ENCODE data around the gene GALNT13.
A peak's percentile ranks its signal among the peaks of the same experiment; 100 is the strongest.

Gene GALNT13

GRCh38 chr2:153872311-153873051 lies 759 bp downstream of the GALNT13 start:
- no peak overlapping the region for H3K4ac ChIP-seq (ENCODE audit: low read length)
- no peak overlapping the region for H2BK15ac ChIP-seq (ENCODE audit: low read length)
- DNase-seq (ENCODE audit: low spot score), result no peak
- no peak overlapping the region for H2BK120ac ChIP-seq (ENCODE audit: low read depth, low read length)
- peak overlapping the region; percentile 78 for H3K4me2 ChIP-seq (ENCODE audit: insufficient read depth, low read length, poor library complexity, severe bottlenecking)
- H3K14ac ChIP-seq (ENCODE audit: low read length), result no peak overlapping the region
- H3K18ac ChIP-seq (ENCODE audit: low read length), result peak overlapping the region; percentile 45
- no peak overlapping the region for H2BK5ac ChIP-seq (ENCODE audit: low read length)
- H4K91ac ChIP-seq (ENCODE audit: low read depth, low read length, poor library complexity), result no peak overlapping the region
- H4K8ac ChIP-seq (ENCODE audit: low read depth, low read length), result no peak overlapping the region
- H2AK5ac ChIP-seq (ENCODE audit: low read depth, low read length), result no peak overlapping the region
- WGBS, 2 donors (ENCODE audit: extremely low coverage in 2 of 2, insufficient read length in 2 of 2, insufficient replicate concordance in 1 of 2), result no CpG with 5 or more reads among the region's 56 CpGs
- H3K27me3 ChIP-seq (ENCODE audit: control insufficient read depth in 3 of 3, insufficient read depth in 3 of 3, low read depth in 1 of 3, low read length in 3 of 3), result peaks cover 5 to 28% (median 7%) of the 10 kb centered on the region in 3 experiments
- H3K9me3 ChIP-seq (replicated peaks in 1 of 2; ENCODE audit: control insufficient read depth in 2 of 2, insufficient read depth in 1 of 2, low read depth in 1 of 2, low read length in 2 of 2), result no peaks in the 10 kb centered on the region
- H2AFZ ChIP-seq (ENCODE audit: low read length), result peak overlapping the region; percentile 99
- no peak overlapping the region for H3K27ac ChIP-seq (replicated peaks; ENCODE audit: low read length)
- H3K36me3 ChIP-seq (replicated peaks in 1 of 2; ENCODE audit: control insufficient read depth in 2 of 2, insufficient read depth in 2 of 2, low read length in 2 of 2), result no peaks in the 10 kb centered on the region
- H2BK12ac ChIP-seq (ENCODE audit: low read length), result no peak overlapping the region
- peak overlapping the region; percentile 60 for H3K9ac ChIP-seq (ENCODE audit: low read depth, low read length, poor library complexity)
- peaks cover 0 to 4% of the 10 kb centered on the region in 2 donors for H3K4me1 ChIP-seq (ENCODE audit: control insufficient read depth in 2 of 2, insufficient read depth in 1 of 2, low read depth in 1 of 2, low read length in 2 of 2)
- no peaks in the 10 kb centered on the region for H3K79me1 ChIP-seq (ENCODE audit: low read depth, low read length)
- peak overlapping the region; percentile 62 to 86 for H3K4me3 ChIP-seq (ENCODE audit: low read length in 2 of 2)
- H3K23ac ChIP-seq (ENCODE audit: low read depth, low read length, poor library complexity), result no peak overlapping the region

DNA sequence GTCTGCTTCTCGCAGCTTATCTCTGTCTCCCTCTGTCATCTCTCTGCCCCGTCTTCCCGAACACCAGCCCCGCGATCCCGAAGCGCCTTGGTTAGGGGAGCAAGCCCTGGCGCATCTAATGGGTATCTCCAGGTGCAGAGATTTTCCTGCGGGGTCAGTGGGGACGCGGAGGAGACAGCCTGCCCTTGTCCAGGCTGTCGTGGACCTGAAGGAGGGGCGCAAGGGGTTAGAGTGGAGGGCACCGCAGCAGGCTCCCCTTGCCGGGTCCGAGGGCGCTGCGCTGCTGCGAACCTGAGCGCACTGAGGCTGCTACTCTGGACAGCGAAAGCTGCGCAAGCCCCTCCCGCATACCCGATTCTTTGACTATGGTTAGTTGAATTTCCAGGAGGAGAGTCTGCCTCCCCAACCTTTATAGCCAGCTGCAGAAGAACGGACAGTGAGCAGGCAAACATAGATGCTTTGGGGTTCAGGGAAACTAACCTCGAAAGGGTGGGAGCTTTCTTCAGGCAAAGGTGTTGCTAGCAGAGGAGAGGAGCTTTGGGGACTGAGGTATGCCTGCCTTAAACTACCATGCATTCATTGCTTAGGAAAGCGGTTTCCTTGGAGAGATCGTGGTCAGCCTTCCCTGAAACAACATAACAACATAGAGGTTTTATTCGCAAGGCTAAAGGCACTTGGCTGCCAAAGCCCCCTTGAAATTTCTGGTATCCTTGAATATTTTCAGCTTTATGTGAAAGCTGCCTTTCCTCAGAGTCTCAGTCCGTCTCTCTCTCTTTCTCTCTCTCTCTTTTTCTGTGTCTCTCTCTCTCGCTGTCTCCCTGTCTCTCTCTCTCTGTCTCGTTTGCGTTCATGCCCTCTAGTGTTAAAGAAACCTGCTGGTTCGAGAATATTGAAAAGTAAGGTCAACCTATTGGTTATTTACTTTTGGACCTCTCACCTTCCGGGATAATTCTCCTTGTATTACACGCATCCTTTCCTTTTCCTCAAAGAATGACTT lies 1.6 kb downstream of the GALNT13 start:
- H3K4ac ChIP-seq (ENCODE audit: low read length), result no peak overlapping the region
- H2AK5ac ChIP-seq (ENCODE audit: low read depth, low read length), result no peak overlapping the region
- peak overlapping the region; percentile 32 for H3K23ac ChIP-seq (ENCODE audit: low read depth, low read length, poor library complexity)
- no peak overlapping the region for H4K8ac ChIP-seq (ENCODE audit: low read depth, low read length)
- peaks cover 0 to 4% of the 10 kb centered on the region in 2 donors for H3K4me1 ChIP-seq (ENCODE audit: control insufficient read depth in 2 of 2, insufficient read depth in 1 of 2, low read depth in 1 of 2, low read length in 2 of 2)
- H3K36me3 ChIP-seq (replicated peaks in 1 of 2; ENCODE audit: control insufficient read depth in 2 of 2, insufficient read depth in 2 of 2, low read length in 2 of 2), result no peaks in the 10 kb centered on the region
- H3K4me3 ChIP-seq (ENCODE audit: low read length in 2 of 2), result peak overlapping the region; percentile 59 to 62
- H3K27me3 ChIP-seq (ENCODE audit: control insufficient read depth in 3 of 3, insufficient read depth in 3 of 3, low read depth in 1 of 3, low read length in 3 of 3), result peaks cover 5 to 28% (median 7%) of the 10 kb centered on the region in 3 experiments
- H4K91ac ChIP-seq (ENCODE audit: low read depth, low read length, poor library complexity), result no peak overlapping the region
- peak overlapping the region; percentile 99 for H2AFZ ChIP-seq (ENCODE audit: low read length)
- peak overlapping the region; percentile 78 for H3K4me2 ChIP-seq (ENCODE audit: insufficient read depth, low read length, poor library complexity, severe bottlenecking)
- no peaks in the 10 kb centered on the region for H3K79me1 ChIP-seq (ENCODE audit: low read depth, low read length)
- H2BK15ac ChIP-seq (ENCODE audit: low read length), result no peak overlapping the region
- H2BK5ac ChIP-seq (ENCODE audit: low read length), result no peak overlapping the region
- no peak overlapping the region for H3K9ac ChIP-seq (ENCODE audit: low read depth, low read length, poor library complexity)
- no peak for DNase-seq (ENCODE audit: low spot score)
- H3K14ac ChIP-seq (ENCODE audit: low read length), result no peak overlapping the region
- H3K27ac ChIP-seq (replicated peaks; ENCODE audit: low read length), result no peak overlapping the region
- H3K18ac ChIP-seq (ENCODE audit: low read length), result no peak overlapping the region
- no peaks in the 10 kb centered on the region for H3K9me3 ChIP-seq (replicated peaks in 1 of 2; ENCODE audit: control insufficient read depth in 2 of 2, insufficient read depth in 1 of 2, low read depth in 1 of 2, low read length in 2 of 2)
- no peak overlapping the region for H2BK12ac ChIP-seq (ENCODE audit: low read length)
- no CpG with 5 or more reads among the region's 36 CpGs for WGBS, 2 donors (ENCODE audit: extremely low coverage in 2 of 2, insufficient read length in 2 of 2, insufficient replicate concordance in 1 of 2)
- H2BK120ac ChIP-seq (ENCODE audit: low read depth, low read length), result no peak overlapping the region

GRCh38 chr2:153875801-153876466 lies 4.2 kb downstream of the GALNT13 start:
- Histone ChIP-seq H4K8ac (ENCODE audit: low read depth, low read length) (no peak overlapping the region), H4K91ac (ENCODE audit: low read depth, low read length, poor library complexity) (no peak overlapping the region), H2AFZ (ENCODE audit: low read length) (no peak overlapping the region), H3K79me1 (ENCODE audit: low read depth, low read length) (no peaks in the 10 kb centered on the region), H2AK5ac (ENCODE audit: low read depth, low read length) (no peak overlapping the region), H2BK120ac (ENCODE audit: low read depth, low read length) (no peak overlapping the region), H3K27ac (replicated peaks; ENCODE audit: low read length) (no peak overlapping the region), H3K4me2 (ENCODE audit: insufficient read depth, low read length, poor library complexity, severe bottlenecking) (no peak overlapping the region), H3K23ac (ENCODE audit: low read depth, low read length, poor library complexity) (no peak overlapping the region), H3K36me3 (replicated peaks in 1 of 2; ENCODE audit: control insufficient read depth in 2 of 2, insufficient read depth in 2 of 2, low read length in 2 of 2) (no peaks in the 10 kb centered on the region), H3K4me1 (ENCODE audit: control insufficient read depth in 2 of 2, insufficient read depth in 1 of 2, low read depth in 1 of 2, low read length in 2 of 2) (peaks cover 0 to 4% of the 10 kb centered on the region in 2 donors), H3K27me3 (ENCODE audit: control insufficient read depth in 3 of 3, insufficient read depth in 3 of 3, low read depth in 1 of 3, low read length in 3 of 3) (peaks cover 5 to 26% (median 7%) of the 10 kb centered on the region in 3 experiments), H3K4ac (ENCODE audit: low read length) (no peak overlapping the region), H3K14ac (ENCODE audit: low read length) (no peak overlapping the region), H2BK12ac (ENCODE audit: low read length) (no peak overlapping the region), H3K4me3 (ENCODE audit: low read length in 2 of 2) (no peak overlapping the region), H3K9ac (ENCODE audit: low read depth, low read length, poor library complexity) (no peak overlapping the region), H3K18ac (ENCODE audit: low read length) (no peak overlapping the region), H2BK5ac (ENCODE audit: low read length) (no peak overlapping the region), H3K9me3 (replicated peaks in 1 of 2; ENCODE audit: control insufficient read depth in 2 of 2, insufficient read depth in 1 of 2, low read depth in 1 of 2, low read length in 2 of 2) (no peaks in the 10 kb centered on the region), H2BK15ac (ENCODE audit: low read length) (no peak overlapping the region)
- no CpG with 5 or more reads among the region's 2 CpGs for WGBS, 2 donors (ENCODE audit: extremely low coverage in 2 of 2, insufficient read length in 2 of 2, insufficient replicate concordance in 1 of 2)
- DNase-seq (ENCODE audit: low spot score), result no peak
